ENCODE data around the gene LDAH.
A peak's percentile ranks its signal among the peaks of the same experiment; 100 is the strongest.

The LDAH gene

DNA sequence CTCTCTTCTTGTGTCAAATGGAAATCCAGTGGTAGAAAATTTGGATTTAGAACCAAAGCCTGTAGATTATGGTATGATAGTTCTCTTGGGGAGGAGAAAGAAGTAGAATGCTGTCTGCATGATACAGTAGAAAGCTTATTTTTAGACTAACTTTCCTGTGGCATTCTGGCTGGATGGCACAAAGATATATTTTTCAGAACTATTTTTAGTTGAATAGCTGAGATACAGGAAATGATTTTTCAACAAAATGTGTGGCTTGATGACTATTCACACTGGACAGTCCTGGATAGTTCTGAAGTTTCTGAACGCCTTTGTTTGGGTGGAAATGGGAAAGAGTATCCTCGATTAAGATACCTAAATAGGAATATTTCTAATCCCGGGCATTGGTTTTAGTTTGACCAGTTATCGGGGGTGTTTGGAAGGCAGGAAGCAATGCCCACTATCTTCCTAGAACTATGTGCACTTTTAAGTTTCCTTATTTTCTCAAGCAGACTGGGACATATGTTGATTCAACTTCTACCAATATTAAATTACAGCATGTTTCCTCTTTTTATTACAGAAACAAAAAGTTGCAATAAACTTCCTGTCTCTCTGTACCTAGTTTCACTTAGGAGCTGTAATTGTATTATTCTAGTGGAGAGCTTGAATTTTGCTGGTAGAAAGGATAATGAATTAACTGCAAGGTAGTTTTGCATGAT lies 123.8 kb downstream of the LDAH start:
- Histone ChIP-seq H3K4me2 (ENCODE audit: low read depth, low read length) (peak overlapping the region; percentile 23), H3F3A (ENCODE audit: insufficient read depth, low read length) (no peaks in the 10 kb centered on the region), H3K4me3 (ENCODE audit: low read length) (peak overlapping the region; percentile 35), H3K36me3 (replicated peaks; ENCODE audit: insufficient read depth, low read length) (no peaks in the 10 kb centered on the region), H4K20me1 (ENCODE audit: insufficient read depth, low read length) (no peaks in the 10 kb centered on the region), H3K9me3 (replicated peaks; ENCODE audit: insufficient read depth, low read length) (no peaks in the 10 kb centered on the region), H2AFZ (ENCODE audit: low read length) (no peak overlapping the region), H3K4me1 (ENCODE audit: low read length) (peaks cover 13% of the 10 kb centered on the region), H3K79me2 (ENCODE audit: low read length) (no peaks in the 10 kb centered on the region), H3K27me3 (replicated peaks; ENCODE audit: insufficient read depth, low read length) (no peaks in the 10 kb centered on the region), H3K9me2 (replicated peaks; ENCODE audit: insufficient read depth, low read length) (no peaks in the 10 kb centered on the region), H3K9ac (ENCODE audit: low read length) (no peak overlapping the region), H3K27ac (ENCODE audit: low read length) (peak overlapping the region; percentile 15; the same call in 1 of the 2 replicates)
- TF ChIP-seq EZH2 (optimal IDR thresholded peaks at IDR 0.05; ENCODE audit: low read depth, low read length) (no peak), EZH2phosphoT487 (IDR thresholded peaks at IDR 0.05; ENCODE audit: low read length) (no peak)
- TF ChIP-seq, protein P1, sequence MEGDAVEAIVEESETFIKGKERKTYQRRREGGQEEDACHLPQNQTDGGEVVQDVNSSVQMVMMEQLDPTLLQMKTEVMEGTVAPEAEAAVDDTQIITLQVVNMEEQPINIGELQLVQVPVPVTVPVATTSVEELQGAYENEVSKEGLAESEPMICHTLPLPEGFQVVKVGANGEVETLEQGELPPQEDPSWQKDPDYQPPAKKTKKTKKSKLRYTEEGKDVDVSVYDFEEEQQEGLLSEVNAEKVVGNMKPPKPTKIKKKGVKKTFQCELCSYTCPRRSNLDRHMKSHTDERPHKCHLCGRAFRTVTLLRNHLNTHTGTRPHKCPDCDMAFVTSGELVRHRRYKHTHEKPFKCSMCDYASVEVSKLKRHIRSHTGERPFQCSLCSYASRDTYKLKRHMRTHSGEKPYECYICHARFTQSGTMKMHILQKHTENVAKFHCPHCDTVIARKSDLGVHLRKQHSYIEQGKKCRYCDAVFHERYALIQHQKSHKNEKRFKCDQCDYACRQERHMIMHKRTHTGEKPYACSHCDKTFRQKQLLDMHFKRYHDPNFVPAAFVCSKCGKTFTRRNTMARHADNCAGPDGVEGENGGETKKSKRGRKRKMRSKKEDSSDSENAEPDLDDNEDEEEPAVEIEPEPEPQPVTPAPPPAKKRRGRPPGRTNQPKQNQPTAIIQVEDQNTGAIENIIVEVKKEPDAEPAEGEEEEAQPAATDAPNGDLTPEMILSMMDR (IDR thresholded peaks at IDR 0.05; ENCODE audit: low read length): no peak
- peak; percentile 15 for DNase-seq

- no peak overlapping the region for H3K9ac ChIP-seq (ENCODE audit: low read length)
- no peaks in the 10 kb centered on the region for H3K27me3 ChIP-seq (replicated peaks; ENCODE audit: insufficient read depth, low read length)
Measured at GRCh38 chr2:20697322-20697934, 125.5 kb downstream of the LDAH start.

DNA sequence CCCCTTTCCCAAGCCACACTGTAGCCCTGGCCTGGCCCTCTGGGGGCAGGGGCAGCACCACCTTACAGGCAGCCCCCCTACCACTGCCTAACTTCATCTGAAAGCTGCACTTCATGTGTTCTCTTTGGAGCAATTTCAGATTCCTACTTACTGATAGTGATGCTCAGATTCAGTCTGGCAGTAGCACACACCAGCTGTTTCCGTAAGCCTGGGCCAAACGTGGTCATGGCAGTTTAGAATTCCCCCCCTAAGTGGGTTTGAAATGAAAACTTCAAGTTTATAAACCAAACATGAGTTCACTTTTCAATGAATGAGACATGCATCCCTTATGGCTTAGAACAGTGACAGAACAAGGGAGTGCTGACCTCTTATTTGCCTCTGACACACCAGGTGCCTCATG lies 126.5 kb downstream of the LDAH start:
- Histone ChIP-seq H3K9me3 (replicated peaks; ENCODE audit: insufficient read depth, low read length) (no peaks in the 10 kb centered on the region), H3K9ac (ENCODE audit: low read length) (no peak overlapping the region), H3K27ac (ENCODE audit: low read length) (no peak overlapping the region), H3K27me3 (replicated peaks; ENCODE audit: insufficient read depth, low read length) (no peaks in the 10 kb centered on the region), H3K36me3 (replicated peaks; ENCODE audit: insufficient read depth, low read length) (no peaks in the 10 kb centered on the region), H2AFZ (ENCODE audit: low read length) (no peak overlapping the region), H4K20me1 (ENCODE audit: insufficient read depth, low read length) (no peaks in the 10 kb centered on the region), H3F3A (ENCODE audit: insufficient read depth, low read length) (no peaks in the 10 kb centered on the region), H3K9me2 (replicated peaks; ENCODE audit: insufficient read depth, low read length) (no peaks in the 10 kb centered on the region), H3K4me2 (ENCODE audit: low read depth, low read length) (no peak overlapping the region), H3K79me2 (ENCODE audit: low read length) (no peaks in the 10 kb centered on the region), H3K4me3 (ENCODE audit: low read length) (no peak overlapping the region), H3K4me1 (ENCODE audit: low read length) (peaks cover 13% of the 10 kb centered on the region)
- no peak for DNase-seq
- no peak for TF ChIP-seq EZH2 (optimal IDR thresholded peaks at IDR 0.05; ENCODE audit: low read depth, low read length)
- no peak for TF ChIP-seq EZH2phosphoT487 (IDR thresholded peaks at IDR 0.05; ENCODE audit: low read length)
- TF ChIP-seq, protein P1 (IDR thresholded peaks at IDR 0.05; ENCODE audit: low read length): no peak

More at GRCh38 chr2:20697322-20697934, 125.5 kb downstream of the LDAH start:
- H3K9me2 ChIP-seq (replicated peaks; ENCODE audit: insufficient read depth, low read length): no peaks in the 10 kb centered on the region
- no peaks in the 10 kb centered on the region for H3K79me2 ChIP-seq (ENCODE audit: low read length)
- no peaks in the 10 kb centered on the region for H4K20me1 ChIP-seq (ENCODE audit: insufficient read depth, low read length)
- no peak overlapping the region for H3K27ac ChIP-seq (ENCODE audit: low read length)
- no peak overlapping the region for H2AFZ ChIP-seq (ENCODE audit: low read length)
- H3K4me2 ChIP-seq (ENCODE audit: low read depth, low read length): no peak overlapping the region
- peaks cover 13% of the 10 kb centered on the region for H3K4me1 ChIP-seq (ENCODE audit: low read length)
- H3K9me3 ChIP-seq (replicated peaks; ENCODE audit: insufficient read depth, low read length): no peaks in the 10 kb centered on the region
- H3F3A ChIP-seq (ENCODE audit: insufficient read depth, low read length): no peaks in the 10 kb centered on the region
- no peak overlapping the region for H3K4me3 ChIP-seq (ENCODE audit: low read length)
- no peaks in the 10 kb centered on the region for H3K36me3 ChIP-seq (replicated peaks; ENCODE audit: insufficient read depth, low read length)
- TF ChIP-seq, protein P1 (IDR thresholded peaks at IDR 0.05; ENCODE audit: low read length): no peak
- no peak for TF ChIP-seq EZH2phosphoT487 (IDR thresholded peaks at IDR 0.05; ENCODE audit: low read length)
- no peak for TF ChIP-seq EZH2 (optimal IDR thresholded peaks at IDR 0.05; ENCODE audit: low read depth, low read length)
- DNase-seq: no peak
